Neural progenitor cell (in vitro differentiated cells): ENCODE measurements around the gene EDNRB.

Experiments used
- EZH2 ChIP-seq: fragments of 200-600 bp; sonication (generic); IDR thresholded peaks from 2 replicates; pipeline ENCODE4 v1.6.1; 2017; ENCODE audit warnings: antibody characterized with exemption, mild to moderate bottlenecking, moderate library complexity
- EZH2phosphoT487 ChIP-seq: fragments of 200-600 bp; sonication (generic); IDR thresholded peaks from 2 replicates; pipeline ENCODE4 v1.6.1; 2017; ENCODE audit warnings: antibody characterized with exemption
- TF ChIP-seq, protein P1 (sequence below): fragments of 200-600 bp; sonication (generic); IDR thresholded peaks from 2 replicates; pipeline ENCODE4 v1.5.1; 2017; ENCODE audit warnings: antibody characterized with exemption, mild to moderate bottlenecking

GRCh38 chr13:77859450-77859849, 59.2 kb downstream of the EDNRB start:
- TF ChIP-seq, protein P1, sequence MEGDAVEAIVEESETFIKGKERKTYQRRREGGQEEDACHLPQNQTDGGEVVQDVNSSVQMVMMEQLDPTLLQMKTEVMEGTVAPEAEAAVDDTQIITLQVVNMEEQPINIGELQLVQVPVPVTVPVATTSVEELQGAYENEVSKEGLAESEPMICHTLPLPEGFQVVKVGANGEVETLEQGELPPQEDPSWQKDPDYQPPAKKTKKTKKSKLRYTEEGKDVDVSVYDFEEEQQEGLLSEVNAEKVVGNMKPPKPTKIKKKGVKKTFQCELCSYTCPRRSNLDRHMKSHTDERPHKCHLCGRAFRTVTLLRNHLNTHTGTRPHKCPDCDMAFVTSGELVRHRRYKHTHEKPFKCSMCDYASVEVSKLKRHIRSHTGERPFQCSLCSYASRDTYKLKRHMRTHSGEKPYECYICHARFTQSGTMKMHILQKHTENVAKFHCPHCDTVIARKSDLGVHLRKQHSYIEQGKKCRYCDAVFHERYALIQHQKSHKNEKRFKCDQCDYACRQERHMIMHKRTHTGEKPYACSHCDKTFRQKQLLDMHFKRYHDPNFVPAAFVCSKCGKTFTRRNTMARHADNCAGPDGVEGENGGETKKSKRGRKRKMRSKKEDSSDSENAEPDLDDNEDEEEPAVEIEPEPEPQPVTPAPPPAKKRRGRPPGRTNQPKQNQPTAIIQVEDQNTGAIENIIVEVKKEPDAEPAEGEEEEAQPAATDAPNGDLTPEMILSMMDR: no peak
- TF ChIP-seq EZH2 (no peak), EZH2phosphoT487 (no peak)
